ENCODE measurements around the gene CCNL2. TPM values are rescaled to one million over a fixed set of nuclear protein-coding genes. Genes with fewer than 3 reads are reported as not detected.
A peak's percentile ranks its signal among the peaks of the same experiment; 100 is the strongest.
"Not testable (repeated sequence)": the region's sequence is repeated elsewhere in the genome, so short reads cannot be mapped to it uniquely, and the experiment has no call there.

Gene CCNL2
- total and polyA plus RNA-seq, 12 donors = 38.5 to 243 (median 48.0) TPM

DNA sequence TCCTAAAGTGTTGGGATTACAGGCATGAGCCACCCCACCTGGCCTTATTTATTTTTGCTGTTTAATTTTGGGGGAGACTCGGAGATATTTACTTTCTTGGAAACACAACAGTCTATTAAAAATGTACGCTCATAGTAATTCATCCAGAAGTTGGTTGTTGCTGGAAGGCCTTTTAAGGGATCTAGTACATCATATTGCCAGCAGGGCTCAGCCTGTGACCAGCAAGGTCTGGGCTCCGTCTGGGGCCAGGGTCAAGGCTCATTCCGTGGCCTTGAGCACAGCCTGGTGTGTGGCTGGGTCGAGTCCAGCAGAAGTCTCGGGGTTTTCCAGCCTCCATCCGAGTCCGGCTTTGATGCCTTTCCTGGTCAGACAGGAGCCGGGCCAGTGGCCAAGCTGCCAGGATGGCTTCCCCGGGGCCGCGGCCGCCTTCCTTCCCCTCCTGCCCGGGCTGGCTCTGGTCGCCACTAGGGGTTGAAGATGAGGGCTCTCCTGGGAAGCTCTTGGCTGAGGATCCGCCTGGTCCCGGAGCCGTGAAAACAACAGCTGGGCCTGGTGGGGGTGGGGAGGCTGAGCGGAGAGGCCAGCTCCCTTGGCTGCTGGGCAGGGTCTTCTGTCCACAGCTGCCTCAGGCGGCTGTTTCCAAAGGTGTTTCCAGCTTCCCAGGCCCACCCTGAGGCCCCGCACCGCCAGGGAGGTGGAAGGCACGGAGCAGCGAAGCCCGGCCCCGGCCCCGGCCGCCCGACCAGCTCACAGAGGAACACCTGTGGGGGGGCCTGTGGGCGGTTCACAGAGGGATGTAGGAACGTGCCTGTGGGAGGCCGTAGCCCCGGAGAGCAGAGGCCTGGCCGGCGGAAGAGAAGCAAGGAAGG lies 31.2 kb upstream of the CCNL2 start:
- peak; percentile 32 to 52 (median 46) for ATAC-seq
- peaks cover 0 to 51% (median 11%) of the 10 kb centered on the region in 7 donors for H3K27me3 ChIP-seq
- peak overlapping the region; percentile 79 to 98 (median 92) for H3K27ac ChIP-seq
- H3K9me3 ChIP-seq = no peaks in the 10 kb centered on the region
- TF ChIP-seq, protein P1, sequence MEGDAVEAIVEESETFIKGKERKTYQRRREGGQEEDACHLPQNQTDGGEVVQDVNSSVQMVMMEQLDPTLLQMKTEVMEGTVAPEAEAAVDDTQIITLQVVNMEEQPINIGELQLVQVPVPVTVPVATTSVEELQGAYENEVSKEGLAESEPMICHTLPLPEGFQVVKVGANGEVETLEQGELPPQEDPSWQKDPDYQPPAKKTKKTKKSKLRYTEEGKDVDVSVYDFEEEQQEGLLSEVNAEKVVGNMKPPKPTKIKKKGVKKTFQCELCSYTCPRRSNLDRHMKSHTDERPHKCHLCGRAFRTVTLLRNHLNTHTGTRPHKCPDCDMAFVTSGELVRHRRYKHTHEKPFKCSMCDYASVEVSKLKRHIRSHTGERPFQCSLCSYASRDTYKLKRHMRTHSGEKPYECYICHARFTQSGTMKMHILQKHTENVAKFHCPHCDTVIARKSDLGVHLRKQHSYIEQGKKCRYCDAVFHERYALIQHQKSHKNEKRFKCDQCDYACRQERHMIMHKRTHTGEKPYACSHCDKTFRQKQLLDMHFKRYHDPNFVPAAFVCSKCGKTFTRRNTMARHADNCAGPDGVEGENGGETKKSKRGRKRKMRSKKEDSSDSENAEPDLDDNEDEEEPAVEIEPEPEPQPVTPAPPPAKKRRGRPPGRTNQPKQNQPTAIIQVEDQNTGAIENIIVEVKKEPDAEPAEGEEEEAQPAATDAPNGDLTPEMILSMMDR (IDR thresholded peaks at IDR 0.05) = peak in 8 of 9 donors; percentile 4 to 52 (median 26)
- peaks cover 44 to 72% (median 65%) of the 10 kb centered on the region in 9 donors for H3K4me1 ChIP-seq
- peak overlapping the region in 6 of 10 donors; percentile 8 to 24 (median 18) for H3K4me3 ChIP-seq
- DNase-seq = peak; percentile 85 to 89
- H3K36me3 ChIP-seq = no peaks in the 10 kb centered on the region
- WGBS, 2 donors = 16 to 24% methylated on average over 35 of the region's 35 CpGs
- intact Hi-C loops (cut with DNase I) = loop anchor here in 1 of 10 donors (10.0 kb wide), 1 partner anchor 74 kb away; no protein-coding TSS in a partner anchor

DNA sequence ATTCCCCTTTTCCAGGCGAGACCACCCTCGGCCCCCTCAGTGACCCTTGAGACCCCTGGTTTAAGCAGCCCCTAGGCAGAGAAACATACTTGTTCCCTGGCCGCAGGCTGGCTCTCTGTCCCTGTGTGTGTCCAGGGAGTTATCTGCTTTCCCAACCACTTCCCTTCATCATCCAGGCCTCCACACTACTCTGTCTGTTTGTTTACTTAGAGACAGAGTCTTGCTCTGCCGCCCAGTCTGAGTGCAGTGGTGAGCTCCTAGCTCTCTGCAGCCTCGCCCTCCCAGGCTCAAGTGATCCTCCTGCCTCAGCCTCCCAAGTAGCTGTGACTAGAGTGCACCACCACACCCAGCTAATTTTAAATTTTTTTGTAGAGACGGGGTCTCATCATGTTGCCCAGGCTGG lies 30.5 kb upstream of the CCNL2 start:
- DNase-seq (no peak), ATAC-seq (no peak)
- WGBS, 2 donors = 49 to 63% methylated on average over 6 of the region's 6 CpGs
- Histone ChIP-seq H3K36me3 (no peaks in the 10 kb centered on the region), H3K4me3 (peak overlapping the region in 2 of 10 donors; percentile 11 to 16), H3K27me3 (peaks cover 0 to 44% (median 11%) of the 10 kb centered on the region in 7 donors), H3K9me3 (no peaks in the 10 kb centered on the region), H3K27ac (peak overlapping the region in 9 of 10 donors; percentile 81 to 98 (median 93)), H3K4me1 (peaks cover 43 to 65% (median 58%) of the 10 kb centered on the region in 9 donors)
- TF ChIP-seq, protein P1 (IDR thresholded peaks at IDR 0.05) = no peak
- intact Hi-C loops (cut with DNase I) = loop anchor here in 1 of 10 donors (10.0 kb wide), 1 partner anchor 75 kb away; no protein-coding TSS in a partner anchor

DNA sequence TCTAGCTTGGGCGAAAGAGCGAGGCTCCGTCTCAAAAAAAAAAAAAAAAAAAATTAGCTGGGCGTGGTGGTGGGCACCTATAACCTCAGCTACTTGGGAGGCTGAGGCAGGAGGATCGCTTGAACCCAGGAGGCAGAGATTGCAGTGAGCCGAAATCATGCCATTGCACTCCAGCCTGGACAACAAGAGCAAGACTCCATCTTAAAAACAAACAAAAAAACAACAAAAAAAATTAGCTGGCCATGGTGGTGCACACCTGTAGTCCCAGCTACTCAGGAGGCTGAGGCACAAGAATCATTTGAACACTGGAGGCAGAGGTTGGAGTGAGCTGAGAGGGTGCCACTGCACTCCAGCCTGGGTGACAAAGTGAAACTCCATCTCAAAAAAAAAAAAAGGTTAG lies 29.8 kb upstream of the CCNL2 start:
- 97% methylated on average over 5 to 6 of the region's 6 CpGs for WGBS, 2 donors
- H3K9me3 ChIP-seq; H3K4me3 ChIP-seq; H3K36me3 ChIP-seq; intact Hi-C loops (cut with DNase I); ATAC-seq; DNase-seq: not testable (repeated sequence)
- peaks cover 36 to 58% (median 51%) of the 10 kb centered on the region in 9 donors for H3K4me1 ChIP-seq
- H3K27me3 ChIP-seq = peaks cover 0 to 37% (median 11%) of the 10 kb centered on the region in 7 donors
- H3K27ac ChIP-seq = peak overlapping the region in 5 of 10 donors; percentile 81 to 98 (median 93)

DNA sequence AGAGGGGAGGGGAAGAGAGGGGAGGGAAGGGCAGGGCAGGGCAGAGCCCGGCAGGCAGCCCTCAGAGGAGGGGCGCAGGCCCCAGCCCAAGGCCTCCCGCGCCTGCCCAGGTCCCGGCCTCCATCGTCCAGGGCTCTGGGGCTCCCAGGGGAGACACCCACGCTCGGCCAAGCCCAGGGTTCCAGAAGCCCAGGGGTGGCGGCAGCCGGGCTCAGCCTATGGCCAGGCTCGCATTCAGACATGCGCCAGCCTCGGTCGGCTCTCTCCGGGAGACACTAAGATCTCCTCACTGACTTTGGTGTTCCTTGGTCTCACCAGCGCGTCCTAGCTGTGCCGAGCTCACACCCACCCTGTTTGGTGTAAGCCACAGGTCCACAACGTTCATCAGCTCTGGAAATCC lies 29.0 kb upstream of the CCNL2 start:
- ATAC-seq = no peak
- no peaks in the 10 kb centered on the region for H3K9me3 ChIP-seq
- TF ChIP-seq, protein P1 (IDR thresholded peaks at IDR 0.05) = no peak
- H3K36me3 ChIP-seq = no peaks in the 10 kb centered on the region
- no peak overlapping the region for H3K4me3 ChIP-seq
- H3K27ac ChIP-seq = peak overlapping the region in 3 of 10 donors; percentile 2 to 62 (median 13)
- H3K4me1 ChIP-seq = peaks cover 32 to 50% (median 43%) of the 10 kb centered on the region in 9 donors
- peaks cover 0 to 29% (median 11%) of the 10 kb centered on the region in 7 donors for H3K27me3 ChIP-seq
- intact Hi-C loops (cut with DNase I) = no loop called here
- no peak for DNase-seq
- WGBS, 2 donors = 76 to 81% methylated on average over 18 to 19 of the region's 19 CpGs
